EH (cell line): ENCODE results near the gene FRS2.
"Not testable (repeated sequence)": the region's sequence is repeated elsewhere in the genome, so short reads cannot be mapped to it uniquely, and the experiment has no call there.

ENCODE experiments used
- DNase-seq: peaks from one replicate; pipeline ENCODE4 v3.0.0-alpha.2; 2015; ENCODE audit warnings: low read depth

Gene FRS2

GRCh38 chr12:69585189-69586062, 115.2 kb downstream of the FRS2 start, which contains the start of gene CCT2:
TSS of gene CCT2 (plus strand) at chr12:69585459. CDS start at chr12:69585522, 63 bp downstream.
- peak; percentile 96 for DNase-seq

- DNase-seq, result no peak
Measured at GRCh38 chr12:69588527-69588926, 118.3 kb downstream of the FRS2 start.

GRCh38 chr12:69589082-69589481, 118.9 kb downstream of the FRS2 start:
- no peak for DNase-seq

GRCh38 chr12:69595689-69596088, 125.5 kb downstream of the FRS2 start:
- no peak for DNase-seq

GRCh38 chr12:69598174-69598753, 128.1 kb downstream of the FRS2 start:
- DNase-seq, result no peak

GRCh38 chr12:69600804-69601203, 130.6 kb downstream of the FRS2 start:
- no peak for DNase-seq

GRCh38 chr12:69601962-69602685, 131.9 kb downstream of the FRS2 start:
- DNase-seq, result no peak

- DNase-seq, result no peak
Measured at GRCh38 chr12:69602954-69603353, 132.8 kb downstream of the FRS2 start.

- not testable (repeated sequence) for DNase-seq
Measured at GRCh38 chr12:69603556-69603955, 133.4 kb downstream of the FRS2 start.

- DNase-seq, result not testable (repeated sequence)
Measured at GRCh38 chr12:69604275-69604674, 134.1 kb downstream of the FRS2 start.

- no peak for DNase-seq
Measured at GRCh38 chr12:69608114-69608513, 137.9 kb downstream of the FRS2 start.

- no peak for DNase-seq
Measured at GRCh38 chr12:69610126-69610525, 139.9 kb downstream of the FRS2 start.

- DNase-seq, result no peak
Measured at GRCh38 chr12:69610729-69611128, 140.5 kb downstream of the FRS2 start, which contains the start of gene LRRC10. TSS of gene LRRC10 (minus strand) at chr12:69610907. CDS start at chr12:69610838, 69 bp downstream.

GRCh38 chr12:69613351-69613750, 143.2 kb downstream of the FRS2 start:
- no peak for DNase-seq

GRCh38 chr12:69616025-69616424, 145.8 kb downstream of the FRS2 start:
- no peak for DNase-seq

GRCh38 chr12:69619050-69619449, 148.9 kb downstream of the FRS2 start:
- DNase-seq, result no peak

GRCh38 chr12:69620077-69620476, 149.9 kb downstream of the FRS2 start:
- DNase-seq, result no peak

GRCh38 chr12:69620921-69621320, 150.7 kb downstream of the FRS2 start:
- DNase-seq, result no peak

GRCh38 chr12:69621551-69621950, 151.4 kb downstream of the FRS2 start:
- no peak for DNase-seq

GRCh38 chr12:69623970-69624369, 153.8 kb downstream of the FRS2 start:
- no peak for DNase-seq

- DNase-seq, result no peak
Measured at GRCh38 chr12:69627501-69627900, 157.3 kb downstream of the FRS2 start.
